HG03159 (cell line): ENCODE results near the gene SLC22A12.
"Not testable (repeated sequence)": the region's sequence is repeated elsewhere in the genome, so short reads cannot be mapped to it uniquely, and the experiment has no call there.

Experiments
- ATAC-seq: cut with Tn5 transposase; IDR thresholded peaks from one replicate; pipeline ENCODE4 v1.9.1; 2021; ENCODE audit warnings: mild to moderate bottlenecking, moderate library complexity; ENCODE audit not compliant: unreplicated experiment

SLC22A12 gene

GRCh38 chr11:64583296-64584262, 7.4 kb upstream of the SLC22A12 start:
- ATAC-seq, result no peak

GRCh38 chr11:64585150-64585549, 5.9 kb upstream of the SLC22A12 start:
- no peak for ATAC-seq

GRCh38 chr11:64586366-64586765, 4.7 kb upstream of the SLC22A12 start:
- ATAC-seq, result no peak

GRCh38 chr11:64588701-64589100, 2.3 kb upstream of the SLC22A12 start:
- ATAC-seq, result no peak

GRCh38 chr11:64591257-64592233, 525 bp downstream of the SLC22A12 start:
- no peak for ATAC-seq

- no peak for ATAC-seq
Observed at GRCh38 chr11:64592234-64592615, 1.2 kb downstream of the SLC22A12 start.

GRCh38 chr11:64592656-64593055, 1.6 kb downstream of the SLC22A12 start:
- no peak for ATAC-seq

- no peak for ATAC-seq
Observed at GRCh38 chr11:64593156-64594105, 2.4 kb downstream of the SLC22A12 start.

- ATAC-seq, result no peak
Observed at GRCh38 chr11:64594159-64594939, 3.3 kb downstream of the SLC22A12 start.

- ATAC-seq, result not testable (repeated sequence)
Observed at GRCh38 chr11:64595922-64596321, 4.9 kb downstream of the SLC22A12 start.

- no peak for ATAC-seq
Observed at GRCh38 chr11:64597671-64598101, 6.7 kb downstream of the SLC22A12 start.

- no peak for ATAC-seq
Observed at GRCh38 chr11:64598106-64598796, 7.2 kb downstream of the SLC22A12 start.

GRCh38 chr11:64598797-64599697, 8.0 kb downstream of the SLC22A12 start:
- no peak for ATAC-seq

- no peak for ATAC-seq
Observed at GRCh38 chr11:64599698-64600211, 8.7 kb downstream of the SLC22A12 start.

- no peak for ATAC-seq
Observed at GRCh38 chr11:64600281-64600992, 9.4 kb downstream of the SLC22A12 start.

- ATAC-seq, result no peak
Observed at GRCh38 chr11:64601605-64602465, 10.8 kb downstream of the SLC22A12 start.
